Glutamatergic neuron (in vitro differentiated cells): ENCODE measurements around the gene PPP1R1A. TPM values are rescaled to one million over a fixed set of nuclear protein-coding genes. Genes with fewer than 3 reads are reported as not detected.

Experiments used
- DNase-seq: peaks from one replicate; pipeline ENCODE4 v3.0.0; 2022
- H3K27ac Mint-ChIP-seq: one replicate; pipeline ENCODE4 v1.8.0; 2020; ENCODE audit warnings: mild to moderate bottlenecking, mixed read lengths, inconsistent platforms; ENCODE audit not compliant: unreplicated experiment
- H3K27me3 Mint-ChIP-seq: one replicate; pipeline ENCODE4 v1.8.0; 2020; ENCODE audit warnings: mild to moderate bottlenecking, moderate library complexity, mixed read lengths, inconsistent platforms; ENCODE audit not compliant: unreplicated experiment
- H3K36me3 Mint-ChIP-seq: one replicate; pipeline ENCODE4 v1.8.0; 2020; ENCODE audit warnings: mild to moderate bottlenecking, mixed read lengths, inconsistent platforms; ENCODE audit not compliant: unreplicated experiment
- H3K4me1 Mint-ChIP-seq: one replicate; pipeline ENCODE4 v1.8.0; 2020; ENCODE audit warnings: mild to moderate bottlenecking, low read depth, mixed read lengths, inconsistent platforms; ENCODE audit not compliant: unreplicated experiment
- H3K4me3 Mint-ChIP-seq: one replicate; pipeline ENCODE4 v1.8.0; 2020; ENCODE audit warnings: mild to moderate bottlenecking, mixed read lengths, inconsistent platforms; ENCODE audit not compliant: unreplicated experiment
- H3K9me3 Mint-ChIP-seq: one replicate; pipeline ENCODE4 v1.8.0; 2020; ENCODE audit warnings: mild to moderate bottlenecking, moderate library complexity, mixed read lengths, inconsistent platforms; ENCODE audit not compliant: unreplicated experiment
- total RNA-seq: library from RNA; stranded (reverse); fragmentation: NEBNext Ultra II Directional; extraction: Animal tissue kit (Norgen Biotek cat#: 25700); gene quantifications from one replicate; pipeline ENCODE4 v1.2.1, GENCODE V29; 2021; ENCODE audit not compliant: unreplicated experiment
- TF ChIP-seq, protein P1 (sequence below): fragments of 200-600 bp; sonication (generic); IDR thresholded peaks from one replicate; pipeline ENCODE4 v1.5.0; 2021; ENCODE audit not compliant: partially characterized antibody, unreplicated experiment

PPP1R1A gene
- total RNA-seq, 1 donor from 2014 or later = 47.6 TPM

DNA sequence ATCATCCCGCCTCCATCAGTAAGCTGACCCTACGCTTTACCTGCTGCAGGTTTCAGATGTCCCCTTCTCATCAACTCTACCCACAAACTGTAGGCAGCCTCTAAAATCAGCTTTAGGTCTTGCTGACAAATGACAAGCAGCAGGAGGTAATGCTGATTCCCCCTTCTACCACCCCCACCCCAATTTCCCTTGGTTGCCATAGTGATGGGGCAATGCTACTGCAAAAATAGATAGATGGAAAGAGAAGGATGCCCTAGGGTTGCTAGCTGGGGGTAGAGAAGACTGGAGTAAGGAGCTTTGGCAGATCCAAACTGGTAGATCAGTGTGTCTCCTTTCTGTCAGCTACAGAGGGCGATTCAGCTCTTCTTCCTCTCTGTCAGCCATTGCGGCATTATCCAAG, 58.9 kb downstream of the PPP1R1A start:
- TF ChIP-seq, protein P1, sequence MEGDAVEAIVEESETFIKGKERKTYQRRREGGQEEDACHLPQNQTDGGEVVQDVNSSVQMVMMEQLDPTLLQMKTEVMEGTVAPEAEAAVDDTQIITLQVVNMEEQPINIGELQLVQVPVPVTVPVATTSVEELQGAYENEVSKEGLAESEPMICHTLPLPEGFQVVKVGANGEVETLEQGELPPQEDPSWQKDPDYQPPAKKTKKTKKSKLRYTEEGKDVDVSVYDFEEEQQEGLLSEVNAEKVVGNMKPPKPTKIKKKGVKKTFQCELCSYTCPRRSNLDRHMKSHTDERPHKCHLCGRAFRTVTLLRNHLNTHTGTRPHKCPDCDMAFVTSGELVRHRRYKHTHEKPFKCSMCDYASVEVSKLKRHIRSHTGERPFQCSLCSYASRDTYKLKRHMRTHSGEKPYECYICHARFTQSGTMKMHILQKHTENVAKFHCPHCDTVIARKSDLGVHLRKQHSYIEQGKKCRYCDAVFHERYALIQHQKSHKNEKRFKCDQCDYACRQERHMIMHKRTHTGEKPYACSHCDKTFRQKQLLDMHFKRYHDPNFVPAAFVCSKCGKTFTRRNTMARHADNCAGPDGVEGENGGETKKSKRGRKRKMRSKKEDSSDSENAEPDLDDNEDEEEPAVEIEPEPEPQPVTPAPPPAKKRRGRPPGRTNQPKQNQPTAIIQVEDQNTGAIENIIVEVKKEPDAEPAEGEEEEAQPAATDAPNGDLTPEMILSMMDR = no peak
- no peaks in the 10 kb centered on the region for H3K27me3 Mint-ChIP-seq
- no peak for DNase-seq
- H3K9me3 Mint-ChIP-seq = no peaks in the 10 kb centered on the region
- H3K36me3 Mint-ChIP-seq = no peaks in the 10 kb centered on the region
- H3K27ac Mint-ChIP-seq = no peak overlapping the region
- H3K4me1 Mint-ChIP-seq = no peaks in the 10 kb centered on the region
- H3K4me3 Mint-ChIP-seq = no peak overlapping the region

Other genes with a start within 250 kb of the PPP1R1A start
- not detected for gene GPR84, start 224.2 kb downstream of the PPP1R1A start, total RNA-seq
- gene ZNF385A, start 203.9 kb downstream of the PPP1R1A start, total RNA-seq = 26.6 TPM
- gene ITGA5, start 169.4 kb downstream of the PPP1R1A start, total RNA-seq = 1.8 TPM
- not detected for gene GTSF1, start 115.1 kb downstream of the PPP1R1A start, total RNA-seq
- gene NCKAP1L, start 90.9 kb downstream of the PPP1R1A start, total RNA-seq = not detected
- 0.39 TPM for gene PDE1B, start 39.1 kb downstream of the PPP1R1A start, total RNA-seq
- not detected for gene LACRT, start 46.2 kb upstream of the PPP1R1A start, total RNA-seq
- gene DCD, start 59.7 kb upstream of the PPP1R1A start, total RNA-seq = not detected